HG03060 (cell line): ENCODE data around the gene TRAPPC2.
"Not testable (repeated sequence)": the region's sequence is repeated elsewhere in the genome, so short reads cannot be mapped to it uniquely, and the experiment has no call there.

ENCODE experiments used
- ATAC-seq: cut with Tn5 transposase; IDR thresholded peaks from one replicate; pipeline ENCODE4 v1.9.1; 2021; ENCODE audit warnings: low read depth, moderate number of reproducible peaks; ENCODE audit not compliant: unreplicated experiment

TRAPPC2 gene

GRCh38 chrX:13700380-13700779 lies 34.0 kb downstream of the TRAPPC2 start:
- no peak for ATAC-seq

GRCh38 chrX:13699183-13699826 lies 35.1 kb downstream of the TRAPPC2 start:
- peak; percentile 51 for ATAC-seq

DNA sequence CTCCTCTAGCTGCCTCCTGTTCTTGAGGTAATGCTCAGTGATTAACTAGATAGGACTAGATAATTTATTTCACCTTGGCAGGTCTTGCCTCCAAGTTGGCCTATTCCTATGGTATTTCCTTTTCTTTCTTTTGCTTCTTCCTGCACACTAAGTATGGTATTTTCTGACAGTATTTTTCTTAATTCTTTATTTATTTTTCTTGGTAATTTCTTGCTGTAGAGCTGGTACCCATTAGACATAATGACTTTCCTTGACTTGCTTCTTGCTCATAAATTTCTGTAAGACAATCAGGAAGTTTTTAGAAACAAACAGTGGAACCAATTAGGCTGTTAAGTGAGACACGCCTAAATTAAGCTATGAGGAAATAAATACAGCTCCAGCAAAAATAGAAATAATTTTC lies 36.0 kb downstream of the TRAPPC2 start:
- no peak for ATAC-seq

- no peak for ATAC-seq
These were observed 36.4 kb downstream of the TRAPPC2 start for GRCh38 chrX:13697976-13698375.

DNA sequence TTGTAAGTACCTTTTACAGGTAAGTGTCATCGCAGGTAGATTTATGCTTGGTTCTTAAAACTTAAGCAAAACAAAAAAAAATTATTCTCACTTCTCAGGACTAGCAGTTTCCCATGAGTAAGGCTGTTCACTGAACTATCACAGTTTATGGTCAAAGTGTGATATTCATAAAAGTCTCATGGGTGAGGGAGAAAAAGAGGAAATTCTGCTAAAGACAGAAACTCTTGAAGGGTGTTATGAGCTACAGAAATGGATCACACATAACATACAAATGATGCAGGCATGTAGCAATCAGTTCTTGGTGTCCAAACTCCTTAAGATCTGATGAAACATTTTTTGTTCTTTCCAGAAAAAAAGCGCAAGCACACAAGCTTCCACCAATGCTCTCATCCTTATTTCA lies 37.0 kb downstream of the TRAPPC2 start:
- peak; percentile 60 for ATAC-seq

GRCh38 chrX:13695601-13696115 lies 38.8 kb downstream of the TRAPPC2 start:
- ATAC-seq = no peak

GRCh38 chrX:13694983-13695382 lies 39.4 kb downstream of the TRAPPC2 start:
- ATAC-seq = no peak

GRCh38 chrX:13694359-13694758 lies 40.1 kb downstream of the TRAPPC2 start:
- no peak for ATAC-seq

DNA sequence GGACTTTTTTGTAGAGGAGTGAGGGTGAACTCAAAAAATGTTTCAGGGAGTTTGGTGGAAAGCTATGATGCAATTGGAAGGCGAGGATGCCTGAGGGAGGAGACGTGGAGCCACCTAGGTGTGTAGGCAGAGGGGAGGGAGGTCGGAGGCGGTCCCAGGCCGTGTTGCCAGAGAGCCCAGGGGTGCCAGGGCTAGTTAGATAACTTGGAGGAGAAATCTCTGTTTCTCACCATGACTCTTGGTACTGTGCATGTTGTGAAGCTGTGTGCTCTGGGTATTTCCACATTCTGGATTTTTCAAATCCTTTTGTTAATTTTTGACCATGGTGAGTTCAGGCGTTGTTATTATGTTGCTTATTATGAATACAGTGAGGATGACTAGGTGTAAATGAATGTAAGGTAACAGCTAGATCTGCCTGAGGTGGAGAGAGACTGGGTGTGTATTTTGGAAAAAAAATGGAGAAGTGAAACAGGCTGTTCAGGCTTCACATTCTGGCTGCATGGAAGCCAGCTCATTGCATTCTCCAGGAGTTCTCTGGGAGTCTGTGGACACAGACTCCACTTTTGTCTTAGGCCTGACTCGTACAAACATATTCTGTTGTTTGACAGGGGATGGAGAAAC lies 41.0 kb downstream of the TRAPPC2 start:
- ATAC-seq = no peak

DNA sequence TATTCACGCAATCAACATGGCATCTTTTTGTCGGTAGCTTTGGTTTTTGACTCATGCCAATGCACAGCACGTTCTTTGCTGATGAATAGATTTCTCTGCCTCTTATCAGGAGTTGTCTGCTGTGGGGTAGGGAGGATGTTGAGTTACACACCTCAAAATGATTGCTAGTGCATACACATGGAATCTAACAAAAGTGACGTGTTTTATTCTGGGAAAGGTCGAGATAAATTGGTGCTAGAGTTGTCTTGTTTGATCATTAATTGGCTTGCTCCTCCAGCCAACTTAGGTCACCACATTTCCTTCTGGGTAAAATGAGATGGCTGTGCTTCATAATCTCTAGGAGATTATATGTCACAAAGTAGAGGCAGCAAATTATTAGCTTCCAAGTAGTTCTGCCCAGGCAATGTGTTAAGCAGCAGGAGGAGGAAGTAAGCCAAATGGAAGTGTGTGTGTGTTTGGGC lies 41.6 kb downstream of the TRAPPC2 start:
- no peak for ATAC-seq

DNA sequence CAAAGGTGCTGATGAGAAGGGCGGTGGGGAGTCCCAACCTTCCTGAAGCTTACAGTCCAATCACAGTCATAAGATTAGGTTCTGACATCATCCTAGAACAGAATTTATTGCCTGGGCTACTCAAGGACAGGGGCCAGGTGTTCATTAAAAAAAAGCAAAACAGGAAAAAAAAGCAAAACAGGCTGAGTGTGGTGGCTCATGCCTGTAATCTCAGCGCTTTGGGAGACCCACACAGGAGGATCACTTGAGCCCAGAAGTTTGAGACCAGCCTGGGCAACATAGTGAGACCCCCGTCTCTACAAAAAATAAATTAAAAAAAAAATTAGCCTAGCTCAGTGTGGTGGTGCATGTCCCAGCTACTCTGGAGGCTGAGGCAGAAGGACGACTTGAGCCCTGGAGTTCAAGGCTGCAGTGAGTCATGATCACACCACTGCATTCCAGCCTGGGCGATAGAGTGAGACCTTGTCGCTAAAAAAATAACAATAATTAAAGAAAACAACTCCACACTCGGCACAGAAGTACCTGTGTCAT lies 42.5 kb downstream of the TRAPPC2 start:
- ATAC-seq = no peak

DNA sequence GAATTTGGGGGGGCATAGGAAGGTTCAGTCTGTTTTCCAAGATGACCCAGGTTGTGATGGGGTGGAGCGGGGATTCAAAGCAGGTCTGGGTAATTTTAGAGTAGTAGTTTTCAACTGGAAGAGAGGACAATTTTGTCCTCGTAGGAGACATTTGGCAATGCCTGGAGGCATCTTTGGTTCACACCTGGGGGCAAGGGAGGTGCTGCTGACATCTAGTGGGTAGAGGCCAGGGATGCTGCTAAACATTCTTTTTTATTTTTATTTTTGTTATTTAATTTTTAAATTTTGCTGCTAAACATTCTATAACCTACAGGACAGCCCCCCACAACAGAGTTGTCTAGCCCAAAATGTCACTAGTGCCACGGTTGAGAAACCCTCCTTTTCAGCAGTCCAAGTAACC lies 43.6 kb downstream of the TRAPPC2 start:
- no peak for ATAC-seq

- ATAC-seq = no peak
These were observed 44.6 kb downstream of the TRAPPC2 start for GRCh38 chrX:13689741-13690211.

DNA sequence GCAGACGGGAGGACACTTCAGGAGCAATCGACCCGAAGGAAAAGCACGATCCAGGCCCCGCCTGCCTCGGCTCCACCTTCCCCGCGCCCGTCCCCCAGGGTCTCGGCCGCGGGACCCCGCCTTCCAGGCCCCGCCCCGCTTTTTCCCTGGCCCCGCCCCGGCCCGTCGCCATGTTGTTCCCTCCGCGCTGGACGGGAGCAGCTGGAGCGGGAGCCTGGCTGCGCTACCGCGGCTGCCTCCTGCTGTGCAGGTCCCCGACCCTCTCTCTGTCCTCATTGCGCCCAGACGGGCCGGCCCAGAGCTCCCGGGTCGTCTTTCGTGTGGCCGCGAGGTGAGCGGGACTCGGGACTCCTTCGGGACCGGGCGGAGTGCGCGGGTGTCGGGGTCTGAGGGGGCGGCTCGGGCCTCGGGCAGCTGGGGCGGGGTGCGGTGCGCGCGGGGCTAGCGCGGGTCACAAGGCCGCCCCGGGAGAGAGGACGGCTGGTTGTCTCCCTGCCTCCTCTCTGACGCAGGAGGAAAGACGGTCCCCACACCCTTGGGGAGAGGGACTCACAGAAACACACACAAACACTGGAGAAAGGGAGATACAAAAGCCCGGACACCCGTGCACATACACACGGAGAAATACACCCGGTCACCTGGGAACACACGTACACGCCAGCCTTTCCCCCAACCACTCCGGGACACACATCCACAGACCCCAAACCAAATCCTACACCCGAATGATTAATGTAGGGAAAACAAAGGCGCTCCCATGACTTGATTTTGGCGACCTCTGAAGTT lies 45.3 kb downstream of the TRAPPC2 start, which contains the start of gene RAB9A:
RAB9A (plus strand) TSS at position 171 of the 783 bp plus-strand sequence. CDS start 19,619 bp downstream, outside the sequence.
- no peak for ATAC-seq

DNA sequence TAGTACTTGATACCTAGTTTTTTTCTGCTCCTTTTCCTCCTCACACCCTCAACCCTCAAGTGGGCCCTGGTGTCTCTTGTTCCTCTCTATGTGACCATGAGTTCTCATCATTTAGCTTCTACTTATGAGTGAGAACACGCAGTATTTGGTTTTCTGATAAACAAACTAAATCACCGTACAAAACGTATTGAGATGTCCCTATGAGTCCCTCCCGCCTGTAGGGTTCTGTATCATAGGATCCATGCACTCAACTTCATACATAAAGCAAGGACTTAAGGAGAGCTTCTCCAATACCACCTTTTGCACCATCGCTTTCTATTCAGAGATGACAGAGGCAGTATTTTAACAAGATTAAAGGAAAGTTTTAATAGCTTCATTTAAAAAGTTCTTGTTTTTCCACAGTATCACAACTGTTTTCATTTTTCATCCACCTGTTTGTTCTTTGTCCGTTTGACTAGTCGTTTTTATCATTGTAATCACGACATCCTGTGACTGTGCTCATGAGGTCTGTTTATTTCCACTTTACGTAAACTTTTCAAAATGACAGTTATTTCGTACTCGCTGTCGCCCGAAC lies 45.9 kb downstream of the TRAPPC2 start:
- ATAC-seq = no peak

DNA sequence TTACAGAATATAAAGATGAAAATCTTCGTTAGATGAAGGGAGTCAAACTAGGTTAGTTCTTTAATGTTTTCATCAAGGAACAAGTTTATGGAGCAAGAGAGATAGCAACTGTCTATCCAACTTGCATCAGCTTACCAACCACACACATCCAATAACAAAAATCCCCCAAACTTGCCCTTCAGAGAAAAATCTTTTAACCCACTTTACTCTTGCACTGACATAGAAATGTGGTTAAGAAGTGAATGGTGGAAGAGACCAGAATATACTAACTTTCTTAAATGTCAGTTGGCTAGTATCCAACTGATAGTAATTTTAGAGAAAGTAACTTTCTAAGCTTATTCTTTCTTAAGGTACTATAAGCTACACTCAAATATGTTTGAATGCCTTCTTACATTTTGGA lies 47.2 kb downstream of the TRAPPC2 start:
- no peak for ATAC-seq

DNA sequence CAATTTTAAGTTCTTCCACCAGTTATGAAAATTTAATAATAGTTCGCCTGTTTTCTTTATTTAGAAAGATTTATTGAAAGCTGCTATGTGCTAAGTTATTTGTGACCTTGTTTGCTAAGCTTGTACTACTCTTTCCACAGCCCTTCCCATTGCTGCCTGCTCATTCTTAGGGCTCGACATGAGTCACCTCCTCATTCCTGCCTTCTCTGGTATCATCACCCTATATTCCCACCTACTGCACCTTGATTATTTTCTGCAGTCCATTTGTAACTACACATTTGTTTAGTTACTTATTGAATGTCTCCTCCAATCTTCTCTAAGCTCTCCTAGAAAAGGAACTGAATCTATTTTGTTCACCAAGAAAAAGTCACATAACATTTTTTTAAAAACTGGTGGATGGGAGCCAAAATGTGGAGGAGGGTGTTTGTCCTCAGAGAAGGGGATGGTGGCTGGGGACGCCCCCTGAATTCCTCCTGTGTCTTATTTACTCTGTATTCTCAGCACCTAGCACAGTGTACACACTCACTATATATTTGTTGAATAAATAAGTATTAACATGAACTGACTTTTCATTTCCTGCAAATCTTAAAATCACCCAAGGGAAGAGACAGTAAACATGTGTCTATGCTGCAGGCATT lies 49.2 kb downstream of the TRAPPC2 start:
- ATAC-seq = no peak

GRCh38 chrX:13684361-13684760 lies 50.1 kb downstream of the TRAPPC2 start:
- ATAC-seq = no peak

- ATAC-seq = no peak
These were observed 52.8 kb downstream of the TRAPPC2 start for GRCh38 chrX:13681595-13681994.

GRCh38 chrX:13679700-13680099 lies 54.7 kb downstream of the TRAPPC2 start:
- not testable (repeated sequence) for ATAC-seq
